Lower leg skin (tissue), 3 donors: ENCODE measurements around the gene PTPRT.

Experiments used
- POLR2A ChIP-seq, 2 donors: fragments of 450-650 bp; IDR thresholded peaks; one replicate each; pipeline ENCODE4 v1.6.1; 2016 to 2017; ENCODE audit warnings: antibody characterized with exemption in 2 of 2, mild to moderate bottlenecking in 1 of 2, moderate library complexity in 1 of 2
- TF ChIP-seq, protein P1 (sequence below), 3 donors: fragments of 450-650 bp; IDR thresholded peaks; one replicate each; pipeline ENCODE4 v1.5.1; 2016; ENCODE audit warnings: antibody characterized with exemption in 3 of 3, mild to moderate bottlenecking in 3 of 3, moderate library complexity in 2 of 3

DNA sequence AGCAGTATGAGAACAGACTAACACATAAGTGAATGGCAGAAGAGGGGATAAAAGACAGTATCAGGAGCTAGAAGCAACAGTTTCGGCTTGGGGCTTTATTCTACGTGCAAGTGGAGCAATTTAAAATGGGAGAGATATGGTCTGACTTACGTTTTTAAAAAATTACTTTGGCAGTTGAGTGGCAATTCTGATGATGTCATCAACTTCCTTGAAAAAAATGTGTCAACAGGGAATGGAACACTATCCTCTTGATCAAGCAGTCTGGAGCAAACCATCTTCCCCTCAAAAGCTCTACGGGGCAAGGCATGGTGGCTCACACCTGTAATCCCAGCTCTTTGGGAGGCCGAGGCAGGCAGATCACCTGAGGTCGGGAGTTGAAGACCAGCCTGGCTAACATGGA, 24.1 kb downstream of the PTPRT start:
- TF ChIP-seq, protein P1, sequence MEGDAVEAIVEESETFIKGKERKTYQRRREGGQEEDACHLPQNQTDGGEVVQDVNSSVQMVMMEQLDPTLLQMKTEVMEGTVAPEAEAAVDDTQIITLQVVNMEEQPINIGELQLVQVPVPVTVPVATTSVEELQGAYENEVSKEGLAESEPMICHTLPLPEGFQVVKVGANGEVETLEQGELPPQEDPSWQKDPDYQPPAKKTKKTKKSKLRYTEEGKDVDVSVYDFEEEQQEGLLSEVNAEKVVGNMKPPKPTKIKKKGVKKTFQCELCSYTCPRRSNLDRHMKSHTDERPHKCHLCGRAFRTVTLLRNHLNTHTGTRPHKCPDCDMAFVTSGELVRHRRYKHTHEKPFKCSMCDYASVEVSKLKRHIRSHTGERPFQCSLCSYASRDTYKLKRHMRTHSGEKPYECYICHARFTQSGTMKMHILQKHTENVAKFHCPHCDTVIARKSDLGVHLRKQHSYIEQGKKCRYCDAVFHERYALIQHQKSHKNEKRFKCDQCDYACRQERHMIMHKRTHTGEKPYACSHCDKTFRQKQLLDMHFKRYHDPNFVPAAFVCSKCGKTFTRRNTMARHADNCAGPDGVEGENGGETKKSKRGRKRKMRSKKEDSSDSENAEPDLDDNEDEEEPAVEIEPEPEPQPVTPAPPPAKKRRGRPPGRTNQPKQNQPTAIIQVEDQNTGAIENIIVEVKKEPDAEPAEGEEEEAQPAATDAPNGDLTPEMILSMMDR (IDR thresholded peaks at IDR 0.05), result no peak
- TF ChIP-seq POLR2A (IDR thresholded peaks at IDR 0.05), result no peak
